Measurements from ENCODE around the gene STX1B.
A peak's percentile ranks its signal among the peaks of the same experiment; 100 is the strongest.
"Not testable (repeated sequence)": the region's sequence is repeated elsewhere in the genome, so short reads cannot be mapped to it uniquely, and the experiment has no call there.

STX1B gene

DNA sequence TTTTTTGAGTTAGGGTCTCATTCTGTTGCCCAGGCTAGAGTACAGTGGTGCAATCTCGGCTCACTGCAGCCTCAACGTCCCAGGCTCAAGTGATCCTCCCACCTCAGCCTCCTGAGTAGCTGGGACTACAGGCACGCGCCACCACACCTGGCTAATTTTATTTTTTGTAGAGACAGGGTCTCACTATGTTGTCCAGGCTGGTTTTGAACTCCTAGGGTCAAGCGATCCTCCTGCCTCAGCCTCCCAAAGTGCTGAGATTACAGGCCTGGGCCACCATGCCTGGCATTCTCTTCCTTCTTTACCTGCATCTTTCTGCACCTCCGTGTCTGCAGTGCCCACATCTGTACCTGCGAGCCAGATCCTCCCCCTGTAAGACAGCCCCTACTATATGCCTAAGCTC lies 1.4 kb upstream of the STX1B start:
- not testable (repeated sequence) for DNase-seq

DNA sequence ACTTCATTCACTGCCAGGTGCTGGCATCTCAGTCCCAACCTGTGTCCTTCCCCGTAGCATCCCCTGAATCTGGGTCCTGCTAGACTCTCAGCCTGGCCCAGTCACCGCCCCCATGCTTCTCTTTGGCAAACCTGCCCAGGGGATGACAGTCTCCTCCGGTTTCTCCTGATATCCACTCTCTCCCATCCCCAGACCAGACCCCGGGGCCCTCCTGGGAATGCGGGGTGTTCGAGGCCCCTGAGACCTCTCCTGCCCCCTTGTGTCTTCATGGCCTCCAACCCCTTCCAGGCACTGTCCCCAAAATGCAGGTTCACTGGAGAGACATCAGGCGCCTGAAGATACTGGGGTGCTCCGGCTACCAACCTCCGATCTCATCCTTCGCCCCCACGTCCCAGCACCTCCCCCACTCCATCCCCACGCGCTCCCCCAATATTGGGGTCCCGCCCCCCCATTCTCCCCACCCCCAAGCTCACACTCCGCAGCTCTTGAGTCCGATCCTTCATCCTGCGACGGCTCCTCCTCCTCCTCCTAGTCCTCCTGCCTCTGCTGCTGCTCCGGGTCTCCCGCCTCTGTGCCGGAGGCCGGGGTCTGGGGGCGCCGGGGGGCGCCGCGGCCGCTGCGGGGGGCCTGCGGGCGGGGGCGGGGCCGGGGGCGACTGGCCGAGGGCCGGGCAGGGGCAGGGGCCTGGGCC lies 399 bp downstream of the STX1B start:
- DNase-seq = no peak

DNA sequence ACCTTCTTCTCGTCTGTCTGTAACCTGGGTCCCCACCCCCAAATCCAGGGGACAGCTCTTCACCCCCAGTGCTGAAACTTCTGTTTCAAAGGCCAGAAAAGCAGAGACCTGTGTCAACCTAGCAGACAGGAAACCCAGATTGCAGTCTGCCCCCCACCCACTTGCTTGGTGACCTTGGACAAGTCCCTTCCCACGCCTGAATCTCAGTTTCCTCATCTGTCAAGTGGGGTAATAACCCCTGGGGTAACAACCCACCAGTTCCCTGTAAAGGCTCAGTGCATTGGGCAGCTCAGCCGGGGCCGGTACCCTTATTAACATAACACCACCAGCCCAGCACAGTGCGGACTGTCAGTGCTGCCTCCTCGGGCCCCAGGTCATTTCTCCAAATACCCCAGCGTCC lies 1.3 kb downstream of the STX1B start:
- DNase-seq = no peak

DNA sequence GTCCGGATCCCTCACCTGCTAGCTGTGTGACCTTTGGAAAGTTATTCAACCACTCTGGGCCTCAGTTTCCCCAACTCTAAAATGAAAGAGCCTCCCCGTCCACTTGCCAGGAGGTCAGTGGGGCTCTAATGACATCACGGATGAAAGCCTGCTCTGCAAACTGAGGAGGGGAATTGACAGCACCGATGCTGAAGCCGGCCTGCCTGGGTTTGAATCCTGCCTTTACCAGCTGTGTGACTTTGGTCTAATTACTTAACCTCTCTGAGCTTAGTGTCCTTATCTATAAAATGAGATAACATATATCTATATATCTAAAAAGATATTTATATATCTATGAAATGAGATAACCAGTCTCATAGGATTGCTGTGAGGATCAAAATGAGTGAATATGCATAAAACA lies 1.9 kb downstream of the STX1B start:
- DNase-seq = no peak

DNA sequence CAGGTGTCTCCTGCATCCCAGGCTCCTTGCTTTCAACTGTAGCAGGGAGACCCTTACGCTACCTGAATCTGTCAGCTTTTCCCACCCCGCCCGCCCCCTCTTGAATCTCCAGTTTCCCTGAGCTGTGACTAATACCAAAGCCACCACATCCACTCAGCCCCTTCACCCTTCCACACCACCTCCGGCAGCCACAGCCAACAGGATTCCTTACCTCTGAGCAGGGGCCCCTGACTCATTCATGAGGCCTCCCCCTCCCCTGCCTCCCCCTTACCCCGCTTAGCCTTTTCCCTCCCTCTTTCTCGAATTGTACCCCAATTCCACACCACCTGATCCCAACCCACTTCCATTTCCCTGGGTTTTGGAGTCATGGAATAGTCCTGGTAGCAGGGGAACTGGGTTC lies 2.3 kb downstream of the STX1B start:
- DNase-seq = no peak

DNA sequence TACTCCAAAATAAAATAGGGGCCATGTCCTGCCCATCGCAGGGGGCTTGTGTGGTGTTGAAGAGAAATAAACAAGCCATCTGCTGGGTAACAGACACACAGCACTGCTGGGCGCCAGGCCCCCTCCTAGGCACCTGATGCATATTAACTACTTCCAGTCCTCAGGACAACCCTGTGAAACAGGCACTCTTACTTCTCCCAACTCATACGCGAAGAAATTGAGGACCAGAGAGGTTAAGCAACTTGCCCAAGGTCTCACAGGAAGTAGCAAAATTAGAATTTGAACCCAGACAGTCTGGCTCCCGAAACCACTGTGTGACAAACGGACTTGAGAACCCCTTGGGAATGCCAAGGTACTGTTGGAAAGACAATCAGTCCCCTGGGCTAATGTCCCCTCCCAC lies 2.8 kb downstream of the STX1B start:
- no peak for DNase-seq

DNA sequence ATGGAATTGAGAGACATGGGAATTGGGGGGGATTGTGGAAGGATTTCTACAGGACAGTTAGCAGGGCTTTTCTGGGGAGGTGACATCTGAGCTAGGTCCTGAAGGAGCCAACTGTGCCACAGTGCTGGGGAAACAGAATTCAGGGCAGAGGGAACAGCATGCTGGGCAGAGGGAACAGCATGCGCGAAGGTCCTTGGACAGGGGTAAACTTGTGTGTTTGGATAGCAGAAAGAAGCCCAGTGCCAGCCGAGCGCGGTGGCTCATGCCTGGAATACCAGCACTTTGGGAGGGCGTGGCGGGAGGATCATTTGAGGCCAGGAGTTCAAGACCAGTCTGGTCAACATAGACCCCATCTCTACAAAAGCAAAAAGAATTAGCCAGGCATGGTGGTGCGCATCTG lies 3.8 kb downstream of the STX1B start:
- no peak for DNase-seq

DNA sequence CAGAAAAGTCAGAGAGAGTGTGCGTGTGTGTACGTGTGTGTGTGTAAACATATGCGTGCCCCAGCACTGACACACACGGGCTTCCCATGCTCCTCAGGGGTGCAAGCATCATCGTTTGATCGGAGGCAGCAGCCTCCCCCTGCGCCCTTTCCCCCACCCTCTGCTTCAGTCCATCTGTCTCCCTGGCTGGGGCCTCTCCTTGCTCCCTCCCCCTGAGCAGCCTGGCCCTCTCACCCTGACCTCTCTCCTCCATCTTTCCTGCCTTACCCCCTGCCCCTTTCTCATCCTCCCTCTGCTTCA lies 4.4 kb downstream of the STX1B start:
- no peak for DNase-seq

DNA sequence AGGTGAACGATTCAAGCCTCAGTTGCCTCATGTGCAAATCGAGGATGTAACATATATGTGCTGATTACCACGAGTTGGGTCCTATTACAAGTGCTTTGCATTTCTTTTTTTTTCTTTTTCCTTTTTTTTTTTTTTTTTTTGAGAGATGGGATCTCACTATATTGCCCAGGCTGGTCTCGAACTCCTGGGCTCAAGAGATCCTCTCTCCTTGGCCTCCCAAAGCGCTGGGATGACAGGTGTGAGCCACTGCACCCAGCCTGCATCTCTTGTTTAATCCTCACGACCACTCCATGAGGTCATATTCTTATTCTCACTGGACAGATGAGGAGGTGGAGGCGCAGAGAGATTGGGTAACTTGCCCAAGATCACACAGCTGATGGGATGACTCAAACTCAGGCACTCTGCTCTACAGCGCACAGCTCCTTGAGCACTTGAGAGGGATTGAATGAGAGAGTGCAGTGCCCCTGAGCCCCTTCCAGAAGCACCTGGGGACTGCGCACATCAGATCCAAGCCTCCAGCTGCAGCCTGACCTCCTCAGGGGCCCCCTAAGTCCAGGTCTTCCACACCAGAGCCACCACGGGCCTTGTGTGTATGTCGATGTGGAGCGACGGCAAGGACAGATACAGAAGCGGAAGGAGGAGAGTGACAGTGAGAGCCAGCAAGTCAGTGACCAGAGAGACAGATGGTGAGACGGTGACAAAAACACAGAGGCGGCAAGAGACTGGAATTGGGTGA lies 4.9 kb downstream of the STX1B start:
- no peak for DNase-seq

DNA sequence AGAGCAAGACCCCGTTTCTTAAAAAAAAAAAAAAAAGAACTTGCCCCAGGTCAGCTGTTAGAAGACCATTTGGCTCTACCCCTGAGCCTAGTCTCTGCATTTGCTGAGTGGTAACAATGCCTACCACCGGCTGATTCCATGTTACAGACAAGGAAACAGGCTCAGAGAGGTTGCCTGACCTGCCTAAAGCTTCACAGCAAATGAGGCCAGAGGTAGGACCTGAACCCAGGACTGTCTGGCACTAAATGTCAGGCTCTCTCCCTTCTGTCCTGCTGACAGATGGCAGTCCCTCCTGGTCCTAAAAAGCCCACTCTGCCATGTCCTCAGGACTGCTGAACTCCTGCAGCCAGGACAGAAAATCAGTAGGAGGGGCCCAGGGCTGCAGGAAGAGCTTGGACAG lies 5.8 kb downstream of the STX1B start:
- no peak for DNase-seq

DNA sequence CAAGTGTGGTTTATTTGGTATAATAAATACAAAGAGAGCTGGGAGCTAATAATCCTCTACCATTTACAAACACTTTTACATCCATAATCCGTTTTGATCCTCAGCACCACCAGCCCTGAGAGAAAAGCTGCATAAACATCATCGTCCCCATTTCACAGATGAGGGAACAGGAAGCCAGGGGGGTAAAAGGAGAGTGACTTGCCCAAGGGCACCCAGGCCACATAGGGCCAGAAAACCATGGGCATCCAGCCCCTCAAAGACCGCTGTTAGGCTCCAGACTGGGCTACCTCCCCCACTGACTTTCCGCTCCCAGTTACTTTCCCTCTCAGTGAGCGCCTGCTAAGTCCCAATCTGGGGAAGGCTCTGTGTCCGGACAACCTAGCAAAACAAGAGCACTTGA lies 6.7 kb downstream of the STX1B start:
- DNase-seq = no peak

DNA sequence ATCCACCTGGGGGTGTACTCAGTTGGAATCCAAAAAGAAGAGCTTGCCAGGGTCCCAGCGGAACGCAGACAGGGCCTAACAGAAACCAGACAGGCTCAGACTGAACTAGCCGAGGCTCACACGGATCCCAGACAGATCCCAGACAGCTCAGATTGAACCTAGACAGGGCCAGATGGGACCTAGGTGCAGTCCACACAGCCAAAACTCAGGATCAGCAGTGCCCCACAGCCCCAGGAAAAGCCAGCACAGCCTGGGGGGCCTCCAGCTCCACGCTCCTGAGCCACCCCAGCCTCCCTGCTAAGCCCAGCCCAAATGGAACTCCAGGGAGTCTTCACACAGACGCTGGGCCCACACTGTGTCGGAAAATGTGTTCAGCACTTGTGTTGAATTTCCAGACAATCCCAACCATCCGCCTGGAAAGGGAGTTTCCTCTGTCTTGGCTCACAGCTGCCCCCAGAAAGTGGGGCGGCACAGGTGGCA lies 7.5 kb downstream of the STX1B start:
- no peak for DNase-seq

DNA sequence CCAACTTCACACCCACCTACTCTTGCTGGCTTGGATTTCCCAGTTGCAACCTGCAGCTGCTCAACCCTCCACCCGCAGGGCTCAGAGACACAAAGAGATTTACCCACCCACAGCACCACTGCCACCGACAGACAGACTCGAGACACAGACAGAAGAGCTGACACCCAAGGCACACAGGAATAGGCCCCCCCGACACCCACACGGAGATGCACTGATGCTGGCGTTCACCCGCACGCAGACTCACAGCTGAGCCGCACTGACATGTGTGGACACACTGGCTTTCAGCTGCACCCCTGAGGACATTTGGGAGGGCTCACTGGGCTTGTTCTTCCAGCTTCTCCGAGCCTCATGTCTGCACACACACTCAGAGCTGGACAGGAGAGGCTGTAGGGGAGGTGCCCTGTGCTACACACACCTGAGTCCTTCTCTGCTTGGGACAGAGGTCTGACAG lies 8.2 kb downstream of the STX1B start:
- no peak for DNase-seq

DNA sequence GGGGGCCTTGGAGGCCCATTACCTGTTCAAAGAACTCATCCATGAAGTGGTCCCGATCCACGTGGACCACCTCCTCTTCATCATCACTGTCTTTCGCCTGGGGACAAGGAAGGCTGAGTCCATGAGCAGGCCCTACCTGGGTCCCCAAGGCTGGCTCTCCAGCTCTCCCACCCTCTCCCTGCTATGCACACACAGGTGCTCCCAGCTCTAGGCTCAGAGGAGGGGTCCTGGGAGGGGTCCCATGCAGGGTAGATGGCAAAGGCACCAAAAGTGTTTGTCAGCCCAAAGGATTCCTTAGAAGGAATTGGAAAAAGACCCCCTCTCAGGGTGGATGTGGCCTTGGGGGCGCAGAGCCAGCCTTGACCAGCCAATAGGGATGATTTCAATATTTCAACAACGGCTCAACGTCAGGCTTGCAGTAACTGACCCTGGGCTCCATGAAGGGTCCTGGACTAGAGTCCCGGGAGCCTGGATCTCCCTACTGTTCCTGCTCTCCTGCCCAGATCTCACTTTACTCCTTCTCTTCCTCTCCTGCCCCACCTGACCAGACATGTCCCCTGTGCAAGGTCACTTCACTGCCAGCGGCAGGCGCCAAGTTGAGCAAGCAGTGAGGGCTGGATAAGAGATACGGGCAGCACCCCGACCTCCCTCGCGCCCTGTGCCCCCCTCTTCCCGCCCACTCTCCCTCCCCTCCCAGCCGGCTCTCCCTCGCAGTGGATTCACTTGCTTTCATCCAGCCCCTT lies 8.8 kb downstream of the STX1B start:
- DNase-seq = no peak

DNA sequence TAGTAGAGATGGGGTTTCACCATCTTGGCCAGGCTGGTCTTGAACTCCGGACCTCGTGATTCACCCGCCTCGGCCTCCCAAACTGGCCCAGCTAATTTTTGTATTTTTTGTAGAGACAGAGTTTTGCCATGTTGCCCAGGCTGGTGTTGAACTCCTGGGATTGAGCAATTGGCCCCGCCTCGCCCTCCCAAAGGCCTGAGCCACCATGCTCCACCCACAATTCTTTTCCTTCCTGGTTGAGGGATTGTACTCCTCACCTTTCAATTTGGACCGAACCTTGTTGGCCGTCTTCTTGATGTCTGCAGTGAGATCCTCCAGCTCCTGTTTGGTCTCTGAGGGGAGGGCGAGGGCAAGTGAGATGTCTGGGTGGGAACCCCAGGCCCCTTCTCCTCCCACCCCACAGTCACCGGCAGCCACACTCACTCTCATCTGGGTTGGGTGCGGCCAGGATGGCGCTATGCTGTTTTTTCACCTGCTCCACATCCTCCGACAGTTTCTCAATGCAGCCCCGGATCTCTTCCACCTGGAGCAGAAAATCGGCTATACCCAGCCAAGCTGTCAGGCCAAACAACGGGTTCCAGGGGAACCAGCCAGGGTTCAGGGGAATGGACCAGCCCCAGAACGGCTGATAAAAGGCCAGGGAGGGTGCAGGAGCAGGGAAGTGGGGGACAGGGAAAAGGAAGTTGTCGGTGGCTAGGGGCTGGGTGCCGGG lies 9.6 kb downstream of the STX1B start:
- no peak for DNase-seq

DNA sequence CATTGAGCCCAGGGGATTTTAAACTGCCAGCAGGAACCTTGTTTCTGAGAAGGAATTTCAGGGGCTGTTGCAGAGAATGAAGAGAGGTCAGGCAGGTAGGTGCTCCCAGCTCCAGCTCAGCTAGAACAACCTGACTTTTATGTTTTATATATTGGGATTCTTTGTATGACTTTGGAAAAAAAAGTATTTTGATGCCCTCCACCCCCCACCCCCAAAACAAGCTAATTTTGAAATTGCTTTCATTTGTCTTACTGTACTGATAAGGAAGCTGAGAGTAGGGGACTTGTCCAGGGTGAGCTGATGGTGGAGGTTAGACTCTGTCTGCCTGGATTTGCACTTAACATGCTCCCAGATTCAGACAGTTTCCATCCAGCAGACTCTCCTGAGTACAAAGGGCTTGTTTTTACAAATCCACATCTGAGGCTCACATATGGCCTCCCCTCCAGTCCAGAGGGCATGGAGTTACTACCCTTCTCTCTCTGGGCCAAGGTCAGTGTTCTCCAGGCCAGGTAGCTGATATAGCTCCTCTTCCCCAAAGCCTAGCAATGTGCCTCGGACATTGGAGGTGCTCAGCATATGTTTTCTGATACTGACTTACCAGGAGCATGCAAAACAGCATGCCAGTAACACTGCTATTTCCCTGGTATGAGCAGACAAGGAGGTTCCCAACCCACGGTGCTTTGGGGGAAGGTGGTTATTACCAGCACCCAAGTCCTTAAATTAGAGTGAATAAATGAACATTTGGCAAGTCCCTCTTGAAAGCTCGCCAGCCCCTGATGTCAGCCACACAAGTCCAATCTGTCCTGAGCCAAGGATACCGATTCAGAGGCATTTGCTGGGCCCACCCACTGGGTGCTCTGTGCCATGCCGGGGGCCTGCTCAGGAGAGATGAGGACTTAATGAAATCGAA lies 11.3 kb downstream of the STX1B start:
- DNase-seq = no peak

DNA sequence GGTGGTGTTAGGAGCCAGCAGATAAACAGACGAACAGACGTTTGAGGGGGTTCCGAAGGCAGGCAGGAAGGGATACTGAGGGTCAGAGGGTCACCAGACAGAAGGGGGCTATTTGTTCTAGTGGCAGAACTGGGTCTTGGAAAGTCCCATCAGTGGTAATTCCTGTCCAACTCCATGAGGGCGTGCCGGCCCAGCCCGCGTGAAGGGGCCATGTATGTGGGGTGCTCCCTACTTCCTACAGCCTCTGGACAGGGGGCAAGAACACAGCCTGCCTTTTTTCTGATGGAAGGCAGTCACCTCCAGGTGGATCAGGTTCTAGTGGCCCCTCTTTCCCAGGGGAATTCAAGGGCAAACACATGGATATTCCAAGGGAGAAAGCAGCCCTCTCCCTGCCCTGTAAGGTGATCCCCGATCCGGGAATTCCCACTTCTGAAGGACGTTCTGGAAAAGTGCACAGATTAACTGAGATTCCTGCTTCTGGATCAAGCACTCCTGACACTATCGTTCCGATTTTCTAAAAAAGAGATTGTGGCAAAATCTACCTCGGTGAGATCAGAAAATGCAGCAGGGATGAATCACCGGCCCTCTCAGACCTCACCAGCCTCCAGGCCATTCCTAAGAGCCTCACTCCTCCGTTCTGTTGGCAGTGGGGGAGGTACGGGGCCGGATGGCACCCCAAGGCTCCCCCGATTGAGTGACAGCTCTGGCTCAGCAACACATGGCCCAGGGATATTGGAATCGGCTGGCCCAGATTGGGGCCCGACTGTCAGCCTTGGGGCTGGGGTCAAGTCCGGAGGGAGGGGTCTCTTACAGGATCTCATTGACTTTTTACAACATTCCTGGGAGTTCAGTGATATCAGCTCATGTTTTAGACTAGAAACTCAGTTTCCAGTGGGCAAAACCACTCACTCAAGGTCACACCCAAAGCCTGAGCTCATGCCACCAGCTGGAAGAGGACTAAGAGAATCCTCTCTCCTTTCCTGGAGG lies 12.4 kb downstream of the STX1B start:
- no peak for DNase-seq

DNA sequence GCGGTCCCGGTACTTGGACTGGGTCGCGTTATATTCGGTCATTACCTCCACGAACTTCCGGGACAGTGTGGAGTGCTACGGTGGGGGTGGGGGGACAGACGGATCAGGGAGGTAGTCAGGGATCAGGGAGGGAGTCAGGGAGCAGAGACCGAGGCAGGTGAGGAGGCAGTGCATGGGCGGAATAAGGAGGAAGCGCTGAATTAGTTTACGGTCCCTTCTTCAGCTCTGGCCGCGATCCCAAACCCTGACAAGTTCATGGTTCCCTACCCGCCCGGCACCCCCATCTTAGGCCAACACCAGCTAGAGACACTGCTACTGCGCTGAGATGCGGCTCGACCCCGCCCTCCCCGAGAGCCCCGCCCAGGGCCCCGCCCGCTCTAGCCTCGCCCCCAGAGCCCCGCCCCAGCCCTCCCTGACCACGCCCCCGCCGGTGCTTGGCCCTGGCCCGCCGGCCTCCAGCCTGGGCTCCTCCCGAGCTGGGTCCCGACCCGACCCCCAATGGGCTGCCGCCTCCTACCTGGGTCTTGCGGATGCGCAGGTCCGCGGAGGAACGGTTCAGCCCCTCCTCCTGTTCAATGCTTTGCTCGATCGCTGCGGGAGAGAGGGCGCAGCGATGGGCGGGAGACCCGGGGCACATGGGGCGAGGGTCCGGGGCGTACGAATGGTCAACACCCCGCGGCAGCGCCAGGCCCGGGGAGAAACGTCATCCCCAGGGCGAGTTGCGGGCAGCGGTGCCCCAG lies 13.3 kb downstream of the STX1B start:
- peak; percentile 84 to 87 for DNase-seq

DNA sequence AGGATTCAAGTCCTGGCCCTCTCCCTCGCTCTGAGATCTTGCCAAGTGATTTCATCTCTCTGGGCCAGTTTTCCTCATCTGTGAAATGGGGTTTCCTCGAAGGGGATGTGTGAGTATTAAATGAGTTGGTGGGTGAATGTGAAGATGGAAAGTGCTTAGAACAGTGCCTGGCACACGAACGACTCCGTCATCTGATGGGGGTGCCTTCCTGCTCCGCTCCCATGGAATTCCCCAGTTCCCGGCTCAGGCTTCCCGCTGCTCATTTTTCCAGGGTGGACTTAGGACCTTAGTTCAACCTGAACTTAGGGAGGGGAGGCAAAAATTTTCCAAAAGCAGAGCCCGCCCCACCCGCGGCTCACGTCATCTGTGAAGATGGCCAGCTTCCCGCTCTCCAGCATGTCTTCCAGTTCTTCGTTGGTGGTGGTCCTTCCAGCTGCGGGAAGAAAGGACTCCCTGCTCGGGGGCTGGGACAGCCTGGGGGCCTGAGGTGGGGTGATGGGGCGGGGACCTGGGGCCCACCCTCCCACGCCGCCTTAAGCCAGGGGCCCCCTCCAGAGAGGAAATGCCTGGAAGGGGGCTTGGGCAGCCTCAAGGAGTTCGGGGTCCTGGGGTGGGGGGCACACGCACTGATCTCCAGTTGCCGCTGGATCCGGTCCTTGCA lies 14.0 kb downstream of the STX1B start:
- DNase-seq = no peak

DNA sequence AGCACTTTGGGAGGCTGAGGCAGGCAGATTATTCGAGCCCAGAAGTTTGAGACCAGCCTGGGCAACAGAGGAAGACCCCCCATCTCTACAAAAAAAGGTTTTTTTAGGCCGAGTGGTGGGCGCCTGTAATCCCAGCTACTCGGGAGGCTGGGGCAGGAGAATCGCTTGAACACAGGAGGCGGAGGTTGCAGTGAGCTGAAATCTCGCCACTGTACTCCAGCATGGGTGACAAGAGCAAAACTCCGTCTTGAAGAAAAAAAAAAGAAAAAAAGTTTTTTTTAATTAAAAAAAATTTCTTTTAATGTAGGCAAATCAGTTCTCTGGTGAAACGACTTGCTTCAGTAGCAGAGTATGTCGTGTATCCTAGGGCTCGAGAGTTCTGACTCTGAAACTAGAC lies 14.5 kb downstream of the STX1B start:
- DNase-seq = no peak

Measured in activated CD4-positive, alpha-beta T cell treated with anti-CD3 and anti-CD28 coated beads, Interleukin-2, amount 50 U/mL, for 48 hours (primary cell).